Ishikawa (cell line): Measurements from ENCODE around the gene BACH2.

Source experiments
- CEBPB ChIP-seq: IDR thresholded peaks from 2 replicates; pipeline ENCODE4 v1.6.1; 2012
- EP300 ChIP-seq: IDR thresholded peaks from 2 replicates; pipeline ENCODE4 v1.6.1; 2012; ENCODE audit warnings: borderline replicate concordance
- FOXM1 ChIP-seq: IDR thresholded peaks from 2 replicates; pipeline ENCODE4 v1.6.1; 2012; ENCODE audit warnings: low read depth, borderline replicate concordance
- NFIC ChIP-seq: IDR thresholded peaks from 2 replicates; pipeline ENCODE4 v1.6.1; 2012
- ZBTB7A ChIP-seq: IDR thresholded peaks from 2 replicates; pipeline ENCODE4 v1.6.1; 2012; ENCODE audit warnings: low read depth
- TF ChIP-seq, protein P1 (sequence below): IDR thresholded peaks from 2 replicates; pipeline ENCODE4 v1.6.1; 2012
- TF ChIP-seq, protein P2 (sequence below): IDR thresholded peaks from 2 replicates; pipeline ENCODE4 v1.6.1; 2012; ENCODE audit warnings: low read depth, mild to moderate bottlenecking

DNA sequence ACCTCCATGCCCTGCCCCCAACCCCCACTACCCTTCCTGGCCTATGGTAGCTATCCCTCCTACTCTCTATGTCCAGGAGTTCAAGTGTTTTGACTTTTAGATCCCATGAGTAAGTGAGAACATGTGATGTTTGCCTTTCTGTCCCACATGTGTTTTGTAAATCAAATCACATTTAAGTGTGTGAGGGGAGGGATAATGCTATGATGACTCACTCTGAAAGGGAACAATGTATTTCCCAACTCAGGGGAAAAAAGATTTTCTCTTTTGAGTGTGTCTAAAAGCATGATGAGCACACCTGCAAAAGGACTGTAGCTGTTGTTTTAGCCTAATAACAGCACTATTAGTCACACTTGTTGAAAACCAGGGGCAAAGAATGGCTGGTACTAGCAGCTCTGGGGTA lies 208.6 kb downstream of the BACH2 start:
- TF ChIP-seq EP300: no peak
- TF ChIP-seq FOXM1: no peak
- TF ChIP-seq CEBPB: 0 out of 2 replicates have a peak, but pooled peaks have one; percentile 7
- TF ChIP-seq ZBTB7A: no peak
- TF ChIP-seq, protein P1, sequence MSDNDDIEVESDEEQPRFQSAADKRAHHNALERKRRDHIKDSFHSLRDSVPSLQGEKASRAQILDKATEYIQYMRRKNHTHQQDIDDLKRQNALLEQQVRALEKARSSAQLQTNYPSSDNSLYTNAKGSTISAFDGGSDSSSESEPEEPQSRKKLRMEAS: no peak
- TF ChIP-seq, protein P2, sequence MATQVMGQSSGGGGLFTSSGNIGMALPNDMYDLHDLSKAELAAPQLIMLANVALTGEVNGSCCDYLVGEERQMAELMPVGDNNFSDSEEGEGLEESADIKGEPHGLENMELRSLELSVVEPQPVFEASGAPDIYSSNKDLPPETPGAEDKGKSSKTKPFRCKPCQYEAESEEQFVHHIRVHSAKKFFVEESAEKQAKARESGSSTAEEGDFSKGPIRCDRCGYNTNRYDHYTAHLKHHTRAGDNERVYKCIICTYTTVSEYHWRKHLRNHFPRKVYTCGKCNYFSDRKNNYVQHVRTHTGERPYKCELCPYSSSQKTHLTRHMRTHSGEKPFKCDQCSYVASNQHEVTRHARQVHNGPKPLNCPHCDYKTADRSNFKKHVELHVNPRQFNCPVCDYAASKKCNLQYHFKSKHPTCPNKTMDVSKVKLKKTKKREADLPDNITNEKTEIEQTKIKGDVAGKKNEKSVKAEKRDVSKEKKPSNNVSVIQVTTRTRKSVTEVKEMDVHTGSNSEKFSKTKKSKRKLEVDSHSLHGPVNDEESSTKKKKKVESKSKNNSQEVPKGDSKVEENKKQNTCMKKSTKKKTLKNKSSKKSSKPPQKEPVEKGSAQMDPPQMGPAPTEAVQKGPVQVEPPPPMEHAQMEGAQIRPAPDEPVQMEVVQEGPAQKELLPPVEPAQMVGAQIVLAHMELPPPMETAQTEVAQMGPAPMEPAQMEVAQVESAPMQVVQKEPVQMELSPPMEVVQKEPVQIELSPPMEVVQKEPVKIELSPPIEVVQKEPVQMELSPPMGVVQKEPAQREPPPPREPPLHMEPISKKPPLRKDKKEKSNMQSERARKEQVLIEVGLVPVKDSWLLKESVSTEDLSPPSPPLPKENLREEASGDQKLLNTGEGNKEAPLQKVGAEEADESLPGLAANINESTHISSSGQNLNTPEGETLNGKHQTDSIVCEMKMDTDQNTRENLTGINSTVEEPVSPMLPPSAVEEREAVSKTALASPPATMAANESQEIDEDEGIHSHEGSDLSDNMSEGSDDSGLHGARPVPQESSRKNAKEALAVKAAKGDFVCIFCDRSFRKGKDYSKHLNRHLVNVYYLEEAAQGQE: no peak
- TF ChIP-seq NFIC: no peak
